Spinal cord (tissue), 10 donors: Measurements from ENCODE around the gene PRODH. TPM values are rescaled to one million over a fixed set of nuclear protein-coding genes. Genes with fewer than 3 reads are reported as not detected.
A peak's percentile ranks its signal among the peaks of the same experiment; 100 is the strongest.
"Not testable (repeated sequence)": the region's sequence is repeated elsewhere in the genome, so short reads cannot be mapped to it uniquely, and the experiment has no call there.

ENCODE experiments used
- DNase-seq, 6 donors: peaks; one replicate each; pipeline versions ENCODE4 v3.0.0 to v3.0.0-alpha.2; 2013 to 2015; ENCODE audit warnings: low spot score in 6 of 6, low read depth in 4 of 6
- H3K27ac ChIP-seq: one replicate; pipeline ENCODE4 v1.5.1; 2013; ENCODE audit warnings: low read depth, low read length, control low read depth
- H3K27me3 ChIP-seq: one replicate; pipeline ENCODE4 v1.6.1; 2013; ENCODE audit warnings: low read length; ENCODE audit not compliant: control insufficient read depth, insufficient read depth
- H3K36me3 ChIP-seq: one replicate; pipeline ENCODE4 v1.6.1; 2013; ENCODE audit warnings: low read length; ENCODE audit not compliant: control insufficient read depth, insufficient read depth
- H3K4me1 ChIP-seq: one replicate; pipeline ENCODE4 v1.6.1; 2013; ENCODE audit warnings: low read length; ENCODE audit not compliant: control insufficient read depth, insufficient read depth
- H3K4me3 ChIP-seq: one replicate; pipeline ENCODE4 v1.5.1; 2013; ENCODE audit warnings: low read depth, low read length, control low read depth
- H3K9me3 ChIP-seq: one replicate; pipeline ENCODE4 v1.6.1; 2013; ENCODE audit warnings: low read length; ENCODE audit not compliant: control insufficient read depth, insufficient read depth
- WGBS: methylation state at CpG from one replicate; pipeline ENCODE4 v1.1.5; 2013; ENCODE audit warnings: missing lambda C conversion rate; ENCODE audit not compliant: insufficient coverage; 5-methylcytosine and 5-hydroxymethylcytosine counted together
- polyA plus RNA-seq, 2 donors: library from polyadenylated mRNA; unstranded; fragments of 120-200 nt; gene quantifications; one replicate each; pipeline ENCODE4 v1.2.1, GENCODE V29; 2013; ENCODE audit not compliant: insufficient read length in 2 of 2
- total RNA-seq, 2 donors: library from RNA; depleted of rRNA in 1 of 2; stranded (reverse); fragments of 120-200 nt in 1 of 2; fragments of >200 nt in 1 of 2; gene quantifications; one replicate each; pipeline versions ENCODE4 v1.2.3 to v1.2.4, GENCODE V29; 2013 to 2014
- donor health status: healthy.

PRODH gene
- total and polyA plus RNA-seq, 4 donors = 14.4 to 75.3 (median 48.5) TPM

DNA sequence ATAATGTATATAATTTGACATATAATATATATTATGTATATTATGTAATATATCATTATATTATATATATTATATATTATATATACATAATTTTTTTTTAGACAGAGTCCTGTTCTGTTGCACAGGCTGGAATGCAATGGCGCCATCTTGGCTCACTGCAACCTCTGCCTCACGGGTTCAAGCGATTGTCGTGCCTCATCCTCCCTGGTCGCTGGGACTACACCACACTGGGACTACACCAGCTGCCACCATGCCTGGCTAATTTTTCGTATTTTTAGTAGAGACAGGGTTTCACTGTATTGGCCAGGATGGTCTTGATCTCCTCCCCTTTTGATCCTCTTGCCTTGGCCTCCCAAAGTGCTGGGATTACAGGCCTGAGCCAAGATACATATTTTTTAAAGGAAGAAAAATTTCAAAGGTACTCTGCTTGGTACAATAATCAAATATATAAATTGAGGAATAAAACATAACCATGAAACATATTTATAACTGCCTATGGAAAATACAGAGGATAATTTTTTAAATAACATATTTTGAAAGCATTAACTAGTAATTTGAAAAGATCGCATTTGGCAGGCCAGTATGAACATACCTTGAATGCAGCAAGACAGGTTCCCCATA is 39.9 kb downstream of the PRODH start:
- no CpG with 5 or more reads among the region's 7 CpGs for WGBS
- DNase-seq = not testable (repeated sequence)

DNA sequence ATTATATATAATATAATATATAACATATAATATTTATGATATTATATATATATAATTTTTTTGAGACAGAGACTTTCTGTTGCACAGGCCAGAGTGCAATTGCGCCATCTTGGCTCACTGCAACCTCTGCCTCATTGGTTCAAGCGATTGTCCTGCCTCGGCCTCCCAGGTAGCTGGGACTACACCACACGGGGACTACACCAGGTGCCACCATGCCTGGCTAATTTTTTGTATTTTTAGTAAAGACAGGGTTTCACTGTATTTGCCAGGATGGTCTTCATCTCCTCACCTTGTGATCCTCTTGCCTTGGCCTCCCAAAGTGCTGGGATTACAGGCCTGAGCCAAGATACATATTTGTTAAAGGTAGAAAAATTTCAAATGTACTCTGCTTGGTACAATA is 42.3 kb downstream of the PRODH start:
- DNase-seq, H3K4me3 ChIP-seq, H3K9me3 ChIP-seq, H3K4me1 ChIP-seq, H3K27ac ChIP-seq, H3K27me3 ChIP-seq, H3K36me3 ChIP-seq: not testable (repeated sequence)
- no CpG with 5 or more reads among the region's 4 CpGs for WGBS

More for the DNA sequence above, 39.9 kb downstream of the PRODH start:
- H3K27ac ChIP-seq, H3K27me3 ChIP-seq, H3K4me3 ChIP-seq, H3K9me3 ChIP-seq, H3K4me1 ChIP-seq, H3K36me3 ChIP-seq: not testable (repeated sequence)

GRCh38 chr22:18890510-18891192 is 45.4 kb downstream of the PRODH start:
- WGBS = no CpG with 5 or more reads among the region's 5 CpGs
- not testable (repeated sequence) for DNase-seq, H3K4me1 ChIP-seq, H3K27ac ChIP-seq, H3K4me3 ChIP-seq, H3K9me3 ChIP-seq, H3K27me3 ChIP-seq, H3K36me3 ChIP-seq

DNA sequence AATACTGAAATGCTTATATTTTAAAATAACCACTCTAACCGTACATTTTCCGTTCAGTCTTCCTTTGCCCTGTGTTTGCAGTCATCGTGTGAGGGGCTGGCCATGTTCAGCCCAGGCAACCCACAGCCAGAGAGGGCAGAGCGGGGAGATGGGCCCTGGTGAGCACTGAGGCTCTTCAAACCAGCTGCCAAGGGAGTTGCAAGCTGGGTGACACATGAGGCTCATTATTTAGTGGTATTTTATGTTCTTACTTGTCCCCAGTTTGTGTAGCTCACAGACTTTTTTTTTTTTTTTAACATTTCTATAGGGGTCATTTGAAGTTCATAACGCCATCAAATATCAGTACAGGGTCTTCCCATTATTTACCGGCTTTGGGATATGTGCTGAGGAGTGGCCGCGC is 48.0 kb downstream of the PRODH start:
- no CpG with 5 or more reads among the region's 8 CpGs for WGBS
- H3K27me3 ChIP-seq = no peaks in the 10 kb centered on the region
- no peak for DNase-seq
- no peaks in the 10 kb centered on the region for H3K36me3 ChIP-seq
- no peaks in the 10 kb centered on the region for H3K9me3 ChIP-seq
- no peaks in the 10 kb centered on the region for H3K4me1 ChIP-seq
- no peak overlapping the region for H3K27ac ChIP-seq
- H3K4me3 ChIP-seq = no peak overlapping the region

DNA sequence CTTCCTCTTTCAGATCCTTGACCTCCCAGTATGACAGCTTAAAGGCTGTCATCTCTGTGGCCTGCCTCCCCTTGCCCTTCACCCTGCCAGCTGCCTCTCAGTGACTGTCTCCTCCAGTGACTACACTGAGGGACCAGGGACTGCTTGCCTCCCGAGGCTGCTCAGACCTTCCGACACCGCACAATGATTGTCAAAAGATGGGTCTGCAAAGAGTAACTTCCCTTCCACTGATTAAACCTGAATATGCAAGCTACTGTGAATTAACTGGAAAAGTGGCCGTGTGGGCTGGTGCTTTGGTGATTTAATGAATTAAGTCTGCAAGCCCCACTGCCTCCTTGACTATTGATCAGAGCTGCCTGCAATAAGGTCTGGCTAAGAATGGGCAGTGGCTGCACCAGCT is 51.6 kb downstream of the PRODH start:
- H3K36me3 ChIP-seq, H3K9me3 ChIP-seq, H3K4me3 ChIP-seq, DNase-seq, H3K27ac ChIP-seq, H3K27me3 ChIP-seq, H3K4me1 ChIP-seq: not testable (repeated sequence)
- WGBS = no CpG with 5 or more reads among the region's 4 CpGs

DNA sequence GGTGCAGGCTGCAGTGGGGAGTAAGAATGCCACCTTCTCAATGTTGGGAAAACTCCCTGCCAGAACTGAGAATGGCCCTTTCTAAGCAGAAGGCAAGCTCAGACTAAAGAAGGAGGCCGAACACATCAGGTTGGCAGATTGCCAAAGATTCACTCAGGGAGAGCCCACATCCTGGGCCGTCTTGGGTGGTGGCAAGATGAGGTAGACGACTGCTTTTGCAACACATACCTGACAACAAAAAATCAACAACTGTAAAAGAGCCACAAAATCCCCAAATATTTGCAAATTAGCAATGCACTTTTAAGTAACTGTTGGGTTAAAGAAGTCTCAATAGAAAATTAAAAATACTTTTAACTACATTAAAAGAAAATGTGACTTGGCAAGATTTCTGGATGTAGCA is 54.8 kb downstream of the PRODH start:
- peak in 1 of 6 donors; percentile 1 for DNase-seq
- not testable (repeated sequence) for H3K27me3 ChIP-seq, H3K4me3 ChIP-seq, H3K9me3 ChIP-seq, H3K36me3 ChIP-seq, H3K4me1 ChIP-seq, H3K27ac ChIP-seq
- WGBS = no CpG with 5 or more reads among the region's 3 CpGs

Other genes with a start within 250 kb of the PRODH start
- gene DGCR6, start 30.0 kb downstream of the PRODH start, total RNA-seq = 10 to 100 TPM; 11.1 to 18.3 TPM
- 10 to 100 TPM; 32.1 to 38.5 TPM for gene DGCR6, start 30.0 kb downstream of the PRODH start, polyA plus RNA-seq
- gene DGCR2, start 186.1 kb upstream of the PRODH start, total RNA-seq = 10 to 100 TPM; 61.5 to 66.6 TPM
- gene DGCR2, start 186.1 kb upstream of the PRODH start, polyA plus RNA-seq = 100 to 1,000 TPM; 123 TPM
- not detected for gene TSSK2, start 195.0 kb upstream of the PRODH start, total RNA-seq
- not detected for gene TSSK2, start 195.0 kb upstream of the PRODH start, polyA plus RNA-seq
- 10 to 100 TPM in 1 of 2 donors, 1 to 10 TPM in 1; 5.7 to 17.2 TPM for gene ESS2, start 208.4 kb upstream of the PRODH start, total RNA-seq
- gene ESS2, start 208.4 kb upstream of the PRODH start, polyA plus RNA-seq = 10 to 100 TPM; 23.5 to 25.5 TPM
- gene GSC2, start 214.0 kb upstream of the PRODH start, total RNA-seq = not detected
- gene GSC2, start 214.0 kb upstream of the PRODH start, polyA plus RNA-seq = not detected
- 10 to 100 TPM; 31.4 to 60.5 TPM for gene SLC25A1, start 242.4 kb upstream of the PRODH start, total RNA-seq
- gene SLC25A1, start 242.4 kb upstream of the PRODH start, polyA plus RNA-seq = 100 to 1,000 TPM; 105 to 107 TPM